HFFc6 (cell line): Measurements from ENCODE around the gene HPS3. TPM values are rescaled to one million over a fixed set of nuclear protein-coding genes. Genes with fewer than 3 reads are reported as not detected.

Experiments used
- DNase-seq: peaks from one replicate; pipeline ENCODE4 v3.0.0-alpha.2; 2018
- H3K27ac Mint-ChIP-seq: 2 replicates; pipeline ENCODE4 v1.8.0; 2020; ENCODE audit warnings: mild to moderate bottlenecking, mixed read lengths
- H3K27me3 Mint-ChIP-seq: 2 replicates; pipeline ENCODE4 v1.8.0; 2021; ENCODE audit warnings: mild to moderate bottlenecking, moderate library complexity, mixed read lengths; ENCODE audit not compliant: insufficient read depth
- H3K36me3 Mint-ChIP-seq: 2 replicates; pipeline ENCODE4 v1.8.0; 2021; ENCODE audit warnings: low read depth, mixed read lengths
- H3K4me1 Mint-ChIP-seq: 2 replicates; pipeline ENCODE4 v1.8.0; 2020; ENCODE audit warnings: low read depth, mixed read lengths
- H3K4me3 Mint-ChIP-seq: 2 replicates; pipeline ENCODE4 v1.8.0; 2020; ENCODE audit warnings: mild to moderate bottlenecking, moderate library complexity, mixed read lengths
- H3K9me3 Mint-ChIP-seq: 2 replicates; pipeline ENCODE4 v1.8.0; 2020; ENCODE audit warnings: mild to moderate bottlenecking, mixed read lengths
- total RNA-seq, 6 experiments: library from RNA; stranded (reverse); fragmentation: NEBNext Ultra II Directional; extraction: Animal tissue kit (Norgen Biotek cat#: 25700); gene quantifications; 2 replicates in 1 of 6; 3 replicates in 5 of 6; pipeline ENCODE4 v1.2.3, GENCODE V29; 2021
- TF ChIP-seq, protein P1 (sequence below): fragments of 200-600 bp; sonication (generic); IDR thresholded peaks from 2 replicates; pipeline ENCODE4 v1.5.0; 2021; ENCODE audit warnings: antibody characterized with exemption, mild to moderate bottlenecking

The HPS3 gene
- total RNA-seq, 6 experiments from 2014 or later: 15.6 to 24.8 (median 20.7) TPM

DNA sequence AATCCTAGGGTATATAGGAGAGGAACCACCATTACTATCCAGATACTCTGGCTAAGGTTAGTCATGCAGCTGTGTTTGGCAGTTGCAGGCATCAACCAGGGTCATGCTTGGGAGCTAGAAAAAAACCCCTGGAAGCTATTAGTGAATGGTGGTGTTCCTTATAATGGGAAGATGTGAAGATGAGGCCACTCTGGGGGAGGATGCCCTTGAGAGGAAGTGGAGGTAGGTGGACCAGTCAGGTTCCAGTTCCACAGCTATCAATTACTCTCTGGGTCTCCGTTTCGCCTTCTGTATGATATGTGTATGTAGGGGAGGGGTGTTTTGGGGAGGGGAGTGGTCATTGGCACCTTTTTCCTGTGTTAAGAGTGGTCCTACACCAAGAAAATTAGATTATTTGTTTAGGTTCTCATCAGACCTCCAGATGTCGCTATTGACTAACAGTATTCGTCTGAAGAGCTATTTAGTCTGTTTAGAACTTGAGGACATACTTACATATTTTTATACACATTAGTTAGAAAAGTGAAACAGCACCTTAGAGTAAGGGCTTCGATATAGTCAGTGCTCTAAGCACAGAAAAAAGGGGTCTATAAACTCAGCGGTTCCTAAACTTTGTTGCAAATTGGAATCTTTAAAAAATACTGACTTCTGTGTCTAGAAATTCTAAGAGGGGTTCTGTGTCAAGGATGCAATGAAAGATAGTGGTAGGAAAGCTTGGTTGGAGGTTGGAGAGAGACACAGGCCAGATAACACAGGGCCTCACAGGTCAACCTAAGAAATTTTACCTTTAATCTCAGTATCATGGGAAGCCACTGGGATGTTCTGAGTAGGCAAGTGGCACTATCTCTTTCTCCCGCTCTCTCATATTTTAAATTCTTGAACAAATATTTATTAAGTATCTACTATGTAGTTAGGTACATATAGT is 9.1 kb upstream of the HPS3 start:
- peaks cover 16% of the 10 kb centered on the region for H3K4me1 Mint-ChIP-seq
- no peaks in the 10 kb centered on the region for H3K27me3 Mint-ChIP-seq
- peak; percentile 63 for DNase-seq
- no peaks in the 10 kb centered on the region for H3K36me3 Mint-ChIP-seq
- H3K9me3 Mint-ChIP-seq: no peaks in the 10 kb centered on the region
- TF ChIP-seq, protein P1, sequence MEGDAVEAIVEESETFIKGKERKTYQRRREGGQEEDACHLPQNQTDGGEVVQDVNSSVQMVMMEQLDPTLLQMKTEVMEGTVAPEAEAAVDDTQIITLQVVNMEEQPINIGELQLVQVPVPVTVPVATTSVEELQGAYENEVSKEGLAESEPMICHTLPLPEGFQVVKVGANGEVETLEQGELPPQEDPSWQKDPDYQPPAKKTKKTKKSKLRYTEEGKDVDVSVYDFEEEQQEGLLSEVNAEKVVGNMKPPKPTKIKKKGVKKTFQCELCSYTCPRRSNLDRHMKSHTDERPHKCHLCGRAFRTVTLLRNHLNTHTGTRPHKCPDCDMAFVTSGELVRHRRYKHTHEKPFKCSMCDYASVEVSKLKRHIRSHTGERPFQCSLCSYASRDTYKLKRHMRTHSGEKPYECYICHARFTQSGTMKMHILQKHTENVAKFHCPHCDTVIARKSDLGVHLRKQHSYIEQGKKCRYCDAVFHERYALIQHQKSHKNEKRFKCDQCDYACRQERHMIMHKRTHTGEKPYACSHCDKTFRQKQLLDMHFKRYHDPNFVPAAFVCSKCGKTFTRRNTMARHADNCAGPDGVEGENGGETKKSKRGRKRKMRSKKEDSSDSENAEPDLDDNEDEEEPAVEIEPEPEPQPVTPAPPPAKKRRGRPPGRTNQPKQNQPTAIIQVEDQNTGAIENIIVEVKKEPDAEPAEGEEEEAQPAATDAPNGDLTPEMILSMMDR: peak; percentile 82
- peak overlapping the region; percentile 43 for H3K4me3 Mint-ChIP-seq
- H3K27ac Mint-ChIP-seq: no peak overlapping the region

DNA sequence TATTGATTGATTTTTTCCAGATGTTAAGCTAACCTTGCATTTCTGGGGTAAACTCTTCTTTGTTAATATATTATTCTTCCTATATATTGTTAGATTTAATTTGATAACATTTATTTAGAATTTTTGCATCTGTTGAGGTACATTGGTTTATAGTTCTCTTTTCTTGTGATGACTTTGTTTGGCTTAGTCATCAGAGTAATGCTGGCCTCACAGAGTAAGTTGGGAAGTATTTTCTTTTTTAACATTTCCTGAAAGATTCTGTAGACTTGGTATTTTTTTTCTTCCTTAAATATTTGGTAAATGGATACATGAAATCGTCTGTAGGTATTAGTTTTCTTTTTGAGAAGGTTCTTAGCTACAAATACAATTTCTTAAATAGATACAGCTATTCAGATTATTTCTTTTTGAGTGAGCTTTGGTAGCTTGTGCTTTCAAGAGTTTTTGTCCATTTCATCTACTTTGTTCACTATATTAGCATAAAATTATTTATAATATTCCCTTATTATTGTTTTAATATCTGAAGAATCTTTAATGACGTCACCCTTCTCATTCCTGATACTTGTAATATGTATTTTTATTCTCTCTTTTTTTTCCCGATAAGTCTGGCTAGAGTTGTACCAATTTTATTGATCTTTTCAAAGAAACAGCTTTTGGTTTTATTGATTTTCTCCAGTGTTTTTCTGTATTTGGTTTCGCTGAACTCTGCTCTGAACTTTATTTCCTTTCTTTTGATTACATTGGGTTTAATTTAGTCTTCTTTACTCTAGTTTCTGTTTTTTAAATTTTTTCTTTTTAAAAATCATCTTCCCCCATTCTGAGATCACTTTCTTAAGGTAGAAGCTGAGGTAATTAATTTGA is 6.5 kb upstream of the HPS3 start:
- H3K36me3 Mint-ChIP-seq: no peaks in the 10 kb centered on the region
- TF ChIP-seq, protein P1: no peak
- no peaks in the 10 kb centered on the region for H3K9me3 Mint-ChIP-seq
- DNase-seq: no peak
- H3K4me3 Mint-ChIP-seq: no peak overlapping the region
- no peak overlapping the region for H3K27ac Mint-ChIP-seq
- H3K27me3 Mint-ChIP-seq: peaks cover 2% of the 10 kb centered on the region; the same call in 1 of the 2 replicates
- peaks cover 16% of the 10 kb centered on the region for H3K4me1 Mint-ChIP-seq

DNA sequence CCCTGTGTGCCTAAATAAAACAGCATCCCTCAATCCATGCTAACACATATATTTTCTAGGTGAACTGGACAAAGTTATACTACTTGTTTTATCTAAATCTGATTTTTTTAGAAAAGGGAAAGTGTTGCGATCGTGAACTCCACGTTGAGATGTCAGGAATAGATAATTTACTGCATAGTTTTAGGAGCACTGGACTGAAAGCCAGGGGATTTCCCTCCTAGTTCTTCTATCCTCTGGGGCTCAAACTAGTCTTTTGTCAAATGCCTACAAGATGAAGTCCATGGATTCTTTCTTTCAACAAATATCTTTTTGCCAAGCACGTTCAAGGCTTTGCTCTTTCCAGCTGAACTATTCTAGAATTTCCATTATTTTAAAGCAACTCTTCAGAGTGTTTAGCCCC is 617 bp upstream of the HPS3 start:
- TF ChIP-seq, protein P1: no peak
- peak overlapping the region; percentile 96 for H3K4me3 Mint-ChIP-seq
- no peaks in the 10 kb centered on the region for H3K9me3 Mint-ChIP-seq
- no peak for DNase-seq
- H3K27ac Mint-ChIP-seq: peak overlapping the region; percentile 71
- H3K4me1 Mint-ChIP-seq: peaks cover 37% of the 10 kb centered on the region
- 0 out of 2 replicates have a peak, but pooled peaks cover 6% of the 10 kb centered on the region for H3K36me3 Mint-ChIP-seq
- peaks cover 2% of the 10 kb centered on the region; the same call in 1 of the 2 replicates for H3K27me3 Mint-ChIP-seq

DNA sequence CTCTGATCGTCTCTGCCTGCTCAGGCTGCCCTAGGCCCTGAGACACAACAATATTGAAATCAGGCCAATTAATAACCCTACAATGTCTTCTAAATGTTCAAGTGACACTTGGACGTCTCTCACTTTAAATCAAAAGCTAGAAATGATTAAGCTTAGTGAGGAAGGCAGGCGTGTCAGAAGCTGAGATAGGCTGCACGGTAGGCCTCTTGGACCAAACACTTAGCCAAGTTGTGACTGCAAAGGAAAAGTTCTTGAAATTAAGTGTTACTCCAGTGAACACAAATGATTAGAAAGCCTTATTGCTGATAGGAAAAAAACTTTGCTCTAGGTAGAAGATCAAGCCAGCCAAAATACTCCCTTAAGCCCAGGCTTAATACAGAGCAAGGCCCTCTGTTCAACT is 2.2 kb downstream of the HPS3 start:
- Mint-ChIP-seq H3K4me1 (peaks cover 60% of the 10 kb centered on the region), H3K27ac (no peak overlapping the region), H3K9me3 (no peaks in the 10 kb centered on the region), H3K4me3 (peak overlapping the region; percentile 96), H3K36me3 (0 out of 2 replicates have a peak, but pooled peaks cover 6% of the 10 kb centered on the region), H3K27me3 (no peaks in the 10 kb centered on the region; the same call in 1 of the 2 replicates)
- TF ChIP-seq, protein P1: no peak
- no peak for DNase-seq

DNA sequence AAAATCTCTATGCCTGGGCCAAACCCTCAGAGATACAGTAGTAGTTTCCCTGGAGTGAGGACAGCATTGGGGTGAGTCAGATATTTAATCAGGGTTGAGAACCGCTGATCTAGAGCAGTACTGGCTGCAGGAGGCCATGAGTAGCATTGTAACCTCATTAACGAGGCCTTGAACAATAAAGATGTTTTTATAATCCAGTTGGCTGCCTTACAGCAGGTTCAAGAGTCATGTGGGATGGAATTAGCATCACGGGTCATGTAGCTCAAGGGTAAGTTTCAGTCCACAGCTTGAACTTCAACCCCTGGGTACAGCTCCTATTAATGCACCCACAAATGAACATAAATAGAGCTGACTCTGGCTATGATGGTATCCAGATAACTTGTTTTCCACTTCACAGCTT is 5.1 kb downstream of the HPS3 start:
- H3K27ac Mint-ChIP-seq: peak overlapping the region; percentile 79
- H3K27me3 Mint-ChIP-seq: no peaks in the 10 kb centered on the region
- H3K4me3 Mint-ChIP-seq: no peak overlapping the region
- TF ChIP-seq, protein P1: no peak
- peaks cover 51% of the 10 kb centered on the region for H3K4me1 Mint-ChIP-seq
- peak; percentile 69 for DNase-seq
- no peaks in the 10 kb centered on the region for H3K9me3 Mint-ChIP-seq
- H3K36me3 Mint-ChIP-seq: 0 out of 2 replicates have a peak, but pooled peaks cover 6% of the 10 kb centered on the region
